Measurements from ENCODE around the gene SLC9A7. TPM values are rescaled to one million over a fixed set of nuclear protein-coding genes. Genes with fewer than 3 reads are reported as not detected.

The SLC9A7 gene
- total and polyA plus RNA-seq, 2 donors (not counting 1 experiment from before 2014, with no cell fraction given), result 13.9 to 47.7 TPM

GRCh38 chrX:46571423-46572339 is 187.2 kb downstream of the SLC9A7 start:
- H3K79me2 ChIP-seq (ENCODE audit: control insufficient read depth, insufficient read depth, low read length), result peaks cover 2% of the 10 kb centered on the region
- no peak overlapping the region for H3K9ac ChIP-seq (ENCODE audit: insufficient read depth, low read length)
- no peaks in the 10 kb centered on the region for H3K4me1 ChIP-seq (ENCODE audit: control insufficient read depth, extremely low read depth, insufficient read depth, low read length)
- H3K27ac ChIP-seq (ENCODE audit: insufficient read depth, low read length), result no peak overlapping the region
- no peaks in the 10 kb centered on the region for H4K20me1 ChIP-seq (ENCODE audit: control insufficient read depth, extremely low read depth, insufficient read depth, low read length)
- no peak for TF ChIP-seq EZH2 (IDR thresholded peaks at IDR 0.05; ENCODE audit: low read length, missing control alignments)
- TF ChIP-seq, protein P1, sequence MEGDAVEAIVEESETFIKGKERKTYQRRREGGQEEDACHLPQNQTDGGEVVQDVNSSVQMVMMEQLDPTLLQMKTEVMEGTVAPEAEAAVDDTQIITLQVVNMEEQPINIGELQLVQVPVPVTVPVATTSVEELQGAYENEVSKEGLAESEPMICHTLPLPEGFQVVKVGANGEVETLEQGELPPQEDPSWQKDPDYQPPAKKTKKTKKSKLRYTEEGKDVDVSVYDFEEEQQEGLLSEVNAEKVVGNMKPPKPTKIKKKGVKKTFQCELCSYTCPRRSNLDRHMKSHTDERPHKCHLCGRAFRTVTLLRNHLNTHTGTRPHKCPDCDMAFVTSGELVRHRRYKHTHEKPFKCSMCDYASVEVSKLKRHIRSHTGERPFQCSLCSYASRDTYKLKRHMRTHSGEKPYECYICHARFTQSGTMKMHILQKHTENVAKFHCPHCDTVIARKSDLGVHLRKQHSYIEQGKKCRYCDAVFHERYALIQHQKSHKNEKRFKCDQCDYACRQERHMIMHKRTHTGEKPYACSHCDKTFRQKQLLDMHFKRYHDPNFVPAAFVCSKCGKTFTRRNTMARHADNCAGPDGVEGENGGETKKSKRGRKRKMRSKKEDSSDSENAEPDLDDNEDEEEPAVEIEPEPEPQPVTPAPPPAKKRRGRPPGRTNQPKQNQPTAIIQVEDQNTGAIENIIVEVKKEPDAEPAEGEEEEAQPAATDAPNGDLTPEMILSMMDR (conservative IDR thresholded peaks at IDR 0.05 in 1 of 2, IDR thresholded peaks at IDR 0.05 in 1 of 2; ENCODE audit: low read depth in 1 of 2, low read length in 2 of 2), result no peak
- H3K36me3 ChIP-seq (ENCODE audit: control insufficient read depth, insufficient read depth, low read length), result no peaks in the 10 kb centered on the region
- no peaks in the 10 kb centered on the region for H3K27me3 ChIP-seq (ENCODE audit: control insufficient read depth, insufficient read depth, low read length)
- no peak overlapping the region for H2AFZ ChIP-seq (ENCODE audit: low read length)
- H3K9me3 ChIP-seq (ENCODE audit: control insufficient read depth, insufficient read depth, low read depth, low read length), result no peaks in the 10 kb centered on the region
- H3K4me2 ChIP-seq (ENCODE audit: extremely low read depth, insufficient read depth, low read length), result no peak overlapping the region
- no peak for DNase-seq (ENCODE audit: low read depth in 2 of 2)
- H3K4me3 ChIP-seq (replicated peaks in 1 of 4; ENCODE audit: control extremely low read depth in 1 of 4, insufficient read depth in 1 of 4, low read depth in 3 of 4, low read length in 4 of 4), result no peak overlapping the region

DNA sequence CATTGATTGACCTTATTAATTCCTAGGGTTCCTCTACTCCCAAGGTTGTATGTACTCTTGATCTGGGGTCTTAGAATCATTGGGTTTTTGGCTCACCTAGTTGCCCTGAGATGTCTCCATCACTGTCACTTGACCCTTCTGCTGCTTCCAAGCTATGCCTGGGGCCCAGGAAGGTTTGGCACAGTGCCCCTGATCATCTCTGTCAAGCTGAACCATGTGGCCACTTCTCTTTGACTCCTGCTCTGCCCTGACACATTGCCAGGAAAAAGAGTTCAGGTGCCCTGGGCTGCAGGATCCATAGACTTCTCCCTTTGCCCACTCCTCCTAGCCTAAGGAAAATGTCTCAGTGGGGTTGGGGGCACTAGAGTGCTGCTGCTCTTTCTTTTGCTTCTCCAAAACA is 189.3 kb downstream of the SLC9A7 start:
- H3K9ac ChIP-seq (ENCODE audit: insufficient read depth, low read length), result no peak overlapping the region
- H2AFZ ChIP-seq (ENCODE audit: low read length), result no peak overlapping the region
- no peaks in the 10 kb centered on the region for H3K27me3 ChIP-seq (ENCODE audit: control insufficient read depth, insufficient read depth, low read length)
- no peaks in the 10 kb centered on the region for H3K9me3 ChIP-seq (ENCODE audit: control insufficient read depth, insufficient read depth, low read depth, low read length)
- H3K4me2 ChIP-seq (ENCODE audit: extremely low read depth, insufficient read depth, low read length), result no peak overlapping the region
- no peak overlapping the region for H3K27ac ChIP-seq (ENCODE audit: insufficient read depth, low read length)
- H3K4me3 ChIP-seq (replicated peaks in 1 of 4; ENCODE audit: control extremely low read depth in 1 of 4, insufficient read depth in 1 of 4, low read depth in 3 of 4, low read length in 4 of 4), result no peak overlapping the region
- no peak for TF ChIP-seq EZH2 (IDR thresholded peaks at IDR 0.05; ENCODE audit: low read length, missing control alignments)
- H4K20me1 ChIP-seq (ENCODE audit: control insufficient read depth, extremely low read depth, insufficient read depth, low read length), result no peaks in the 10 kb centered on the region
- no peak for DNase-seq (ENCODE audit: low read depth in 2 of 2)
- H3K79me2 ChIP-seq (ENCODE audit: control insufficient read depth, insufficient read depth, low read length), result peaks cover 2% of the 10 kb centered on the region
- H3K36me3 ChIP-seq (ENCODE audit: control insufficient read depth, insufficient read depth, low read length), result no peaks in the 10 kb centered on the region
- no peaks in the 10 kb centered on the region for H3K4me1 ChIP-seq (ENCODE audit: control insufficient read depth, extremely low read depth, insufficient read depth, low read length)

GRCh38 chrX:46567388-46567787 is 191.5 kb downstream of the SLC9A7 start:
- no peak for TF ChIP-seq EZH2 (IDR thresholded peaks at IDR 0.05; ENCODE audit: low read length, missing control alignments)
- TF ChIP-seq, protein P1 (conservative IDR thresholded peaks at IDR 0.05 in 1 of 2, IDR thresholded peaks at IDR 0.05 in 1 of 2; ENCODE audit: low read depth in 1 of 2, low read length in 2 of 2), result no peak
- H3K4me3 ChIP-seq (replicated peaks in 1 of 4; ENCODE audit: control extremely low read depth in 1 of 4, insufficient read depth in 1 of 4, low read depth in 3 of 4, low read length in 4 of 4), result no peak overlapping the region
- no peaks in the 10 kb centered on the region for H4K20me1 ChIP-seq (ENCODE audit: control insufficient read depth, extremely low read depth, insufficient read depth, low read length)
- no peaks in the 10 kb centered on the region for H3K27me3 ChIP-seq (ENCODE audit: control insufficient read depth, insufficient read depth, low read length)
- DNase-seq (ENCODE audit: low read depth in 2 of 2), result no peak
- H3K79me2 ChIP-seq (ENCODE audit: control insufficient read depth, insufficient read depth, low read length), result no peaks in the 10 kb centered on the region
- H3K27ac ChIP-seq (ENCODE audit: insufficient read depth, low read length), result no peak overlapping the region
- H3K9ac ChIP-seq (ENCODE audit: insufficient read depth, low read length), result no peak overlapping the region
- no peak overlapping the region for H2AFZ ChIP-seq (ENCODE audit: low read length)
- H3K36me3 ChIP-seq (ENCODE audit: control insufficient read depth, insufficient read depth, low read length), result no peaks in the 10 kb centered on the region
- H3K4me2 ChIP-seq (ENCODE audit: extremely low read depth, insufficient read depth, low read length), result no peak overlapping the region
- H3K4me1 ChIP-seq (ENCODE audit: control insufficient read depth, extremely low read depth, insufficient read depth, low read length), result no peaks in the 10 kb centered on the region
- no peaks in the 10 kb centered on the region for H3K9me3 ChIP-seq (ENCODE audit: control insufficient read depth, insufficient read depth, low read depth, low read length)
